Activated T-helper 2 cell treated with anti-CD3 and anti-CD28 coated beads, Interferon-gamma antibody, Interleukin-2, Interleukin-4, amounts not matched to agents 10 μg/mL and 5 μg/mL and 100 μg/mL, durations not matched to agents 14 hours and 24 hours and 36 hours (primary cell): ENCODE measurements around the gene SFMBT2. TPM values are rescaled to one million over a fixed set of nuclear protein-coding genes. Genes with fewer than 3 reads are reported as not detected.

Experiments used
- DNase-seq: peaks from one replicate; pipeline ENCODE4 v3.0.0; 2021; ENCODE audit warnings: low spot score
- H3K27ac Mint-ChIP-seq: one replicate; pipeline ENCODE4 v1.8.0; 2021; ENCODE audit warnings: mixed read lengths
- H3K27me3 Mint-ChIP-seq: one replicate; pipeline ENCODE4 v1.8.0; 2021; ENCODE audit warnings: low read depth, mixed read lengths
- H3K36me3 Mint-ChIP-seq: one replicate; pipeline ENCODE4 v1.8.0; 2021; ENCODE audit warnings: low read depth, mixed read lengths
- H3K4me1 Mint-ChIP-seq: one replicate; pipeline ENCODE4 v1.8.0; 2021; ENCODE audit warnings: low read depth, mixed read lengths
- H3K4me3 Mint-ChIP-seq: one replicate; pipeline ENCODE4 v1.8.0; 2021; ENCODE audit warnings: low read depth, mild to moderate bottlenecking, moderate library complexity, mixed read lengths
- H3K9me3 Mint-ChIP-seq: one replicate; pipeline ENCODE4 v1.8.0; 2021; ENCODE audit warnings: mixed read lengths
- intact Hi-C: fragments of 100-400 bp; cut with micrococcal nuclease; formaldehyde crosslinking; loops from one replicate; pipeline ENCODE4 v1.15.1; 2023
- total RNA-seq: library from RNA; stranded (reverse); gene quantifications from 2 replicates; pipeline ENCODE4 v1.2.3, GENCODE V29; 2022

Gene SFMBT2
- total RNA-seq, 1 donor from 2014 or later = 27.6 TPM

- Mint-ChIP-seq H3K4me1 (peaks cover 4% of the 10 kb centered on the region), H3K27ac (no peak overlapping the region), H3K36me3 (no peaks in the 10 kb centered on the region), H3K27me3 (peaks cover 24% of the 10 kb centered on the region), H3K9me3 (no peaks in the 10 kb centered on the region), H3K4me3 (no peak overlapping the region)
- DNase-seq = no peak
- intact Hi-C loops = no loop called here
These were observed 25.8 kb upstream of the SFMBT2 start for GRCh38 chr10:7436490-7437100.

GRCh38 chr10:7435674-7436073 lies 24.8 kb upstream of the SFMBT2 start:
- H3K27me3 Mint-ChIP-seq = peaks cover 26% of the 10 kb centered on the region
- H3K36me3 Mint-ChIP-seq = no peaks in the 10 kb centered on the region
- intact Hi-C loops = no loop called here
- H3K9me3 Mint-ChIP-seq = no peaks in the 10 kb centered on the region
- DNase-seq = no peak
- H3K27ac Mint-ChIP-seq = no peak overlapping the region
- no peak overlapping the region for H3K4me3 Mint-ChIP-seq
- H3K4me1 Mint-ChIP-seq = peaks cover 4% of the 10 kb centered on the region

GRCh38 chr10:7434378-7434777 lies 23.5 kb upstream of the SFMBT2 start:
- Mint-ChIP-seq H3K4me1 (peaks cover 4% of the 10 kb centered on the region), H3K36me3 (no peaks in the 10 kb centered on the region)

DNA sequence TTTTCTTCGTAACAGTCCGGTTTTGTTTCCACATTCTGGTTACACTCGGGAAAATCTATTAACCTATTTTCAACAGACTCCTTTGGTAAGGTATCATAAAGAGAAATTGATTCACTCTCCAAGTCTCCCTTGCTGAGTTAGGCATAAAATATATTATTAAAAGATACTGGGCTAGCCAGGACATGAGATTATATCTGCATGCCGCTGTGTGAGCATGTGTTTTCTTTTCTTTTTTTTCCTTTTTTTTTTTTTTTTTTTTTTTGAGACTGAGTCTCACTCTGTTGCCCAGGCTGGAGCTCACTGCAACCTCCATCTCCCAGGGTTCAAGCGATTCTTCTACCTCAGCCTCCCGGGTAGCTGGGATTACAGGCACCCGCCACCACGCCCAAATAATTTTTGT lies 23.0 kb upstream of the SFMBT2 start:
- intact Hi-C loops = no loop called here
- no peak for DNase-seq
- H3K4me3 Mint-ChIP-seq = no peak overlapping the region
- peaks cover 4% of the 10 kb centered on the region for H3K4me1 Mint-ChIP-seq
- H3K27me3 Mint-ChIP-seq = peaks cover 22% of the 10 kb centered on the region
- H3K9me3 Mint-ChIP-seq = no peaks in the 10 kb centered on the region
- H3K36me3 Mint-ChIP-seq = no peaks in the 10 kb centered on the region
- H3K27ac Mint-ChIP-seq = no peak overlapping the region

More at GRCh38 chr10:7434378-7434777, 23.5 kb upstream of the SFMBT2 start:
- H3K27me3 Mint-ChIP-seq = peaks cover 22% of the 10 kb centered on the region
- intact Hi-C loops = no loop called here
- no peak for DNase-seq
- H3K27ac Mint-ChIP-seq = no peak overlapping the region
- no peak overlapping the region for H3K4me3 Mint-ChIP-seq
- no peaks in the 10 kb centered on the region for H3K9me3 Mint-ChIP-seq

GRCh38 chr10:7432884-7433726 lies 22.3 kb upstream of the SFMBT2 start:
- DNase-seq = no peak
- Mint-ChIP-seq H3K36me3 (no peaks in the 10 kb centered on the region), H3K4me3 (no peak overlapping the region), H3K4me1 (peaks cover 4% of the 10 kb centered on the region), H3K27ac (no peak overlapping the region), H3K9me3 (no peaks in the 10 kb centered on the region), H3K27me3 (peaks cover 22% of the 10 kb centered on the region)
- intact Hi-C loops = no loop called here

GRCh38 chr10:7428673-7429350 lies 18.0 kb upstream of the SFMBT2 start:
- Mint-ChIP-seq H3K27ac (no peak overlapping the region), H3K36me3 (no peaks in the 10 kb centered on the region), H3K4me1 (peaks cover 11% of the 10 kb centered on the region), H3K27me3 (peaks cover 32% of the 10 kb centered on the region), H3K9me3 (no peaks in the 10 kb centered on the region), H3K4me3 (no peak overlapping the region)
- intact Hi-C loops = no loop called here
- no peak for DNase-seq

DNA sequence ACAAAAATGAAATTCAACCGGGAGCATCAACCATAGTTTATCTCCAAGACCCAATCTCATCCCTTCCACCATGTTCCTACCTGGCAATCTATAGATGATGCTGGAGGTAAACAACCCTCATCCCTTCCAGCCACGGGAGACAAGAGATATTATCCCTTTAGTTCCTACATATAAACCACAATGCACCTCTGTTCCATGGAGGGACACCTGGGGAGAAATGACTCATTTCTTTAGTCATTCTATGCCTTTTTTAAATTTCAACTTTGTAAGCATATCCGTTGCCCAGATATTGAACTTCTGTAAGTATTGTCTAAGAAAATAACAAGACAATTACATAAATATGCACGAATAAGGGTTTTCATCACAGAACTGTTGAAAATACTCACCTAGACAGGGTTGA lies 15.5 kb upstream of the SFMBT2 start:
- no peak for DNase-seq
- intact Hi-C loops = no loop called here
- no peaks in the 10 kb centered on the region for H3K9me3 Mint-ChIP-seq
- H3K27me3 Mint-ChIP-seq = peaks cover 30% of the 10 kb centered on the region
- peaks cover 11% of the 10 kb centered on the region for H3K4me1 Mint-ChIP-seq
- H3K36me3 Mint-ChIP-seq = no peaks in the 10 kb centered on the region
- no peak overlapping the region for H3K27ac Mint-ChIP-seq
- no peak overlapping the region for H3K4me3 Mint-ChIP-seq

DNA sequence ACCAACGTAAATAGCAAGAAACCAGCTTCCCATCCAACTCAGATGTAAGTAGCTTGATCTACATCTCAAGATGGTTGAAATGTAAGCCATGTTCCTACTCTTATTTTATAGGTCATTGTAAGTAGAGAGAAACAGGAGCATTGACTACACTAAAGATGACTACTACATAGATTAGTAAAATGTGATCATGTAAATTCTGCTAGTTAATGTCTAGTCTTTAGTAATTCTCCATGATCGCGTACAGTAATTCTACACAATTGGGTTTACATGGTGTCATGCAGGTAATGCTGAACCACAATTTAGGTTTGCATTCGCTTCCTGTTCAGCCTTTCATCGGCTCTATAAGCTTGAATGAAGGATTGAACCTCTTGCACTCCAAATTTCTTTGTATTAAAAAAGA lies 14.9 kb upstream of the SFMBT2 start:
- Mint-ChIP-seq H3K9me3 (no peaks in the 10 kb centered on the region), H3K27ac (no peak overlapping the region), H3K4me1 (peaks cover 11% of the 10 kb centered on the region), H3K4me3 (no peak overlapping the region), H3K27me3 (peaks cover 34% of the 10 kb centered on the region), H3K36me3 (no peaks in the 10 kb centered on the region)
- intact Hi-C loops = no loop called here
- DNase-seq = no peak

GRCh38 chr10:7424919-7425318 lies 14.1 kb upstream of the SFMBT2 start:
- Mint-ChIP-seq H3K4me1 (peaks cover 11% of the 10 kb centered on the region), H3K27ac (no peak overlapping the region), H3K4me3 (no peak overlapping the region), H3K27me3 (peaks cover 35% of the 10 kb centered on the region), H3K9me3 (no peaks in the 10 kb centered on the region), H3K36me3 (no peaks in the 10 kb centered on the region)
- intact Hi-C loops = no loop called here
- no peak for DNase-seq

DNA sequence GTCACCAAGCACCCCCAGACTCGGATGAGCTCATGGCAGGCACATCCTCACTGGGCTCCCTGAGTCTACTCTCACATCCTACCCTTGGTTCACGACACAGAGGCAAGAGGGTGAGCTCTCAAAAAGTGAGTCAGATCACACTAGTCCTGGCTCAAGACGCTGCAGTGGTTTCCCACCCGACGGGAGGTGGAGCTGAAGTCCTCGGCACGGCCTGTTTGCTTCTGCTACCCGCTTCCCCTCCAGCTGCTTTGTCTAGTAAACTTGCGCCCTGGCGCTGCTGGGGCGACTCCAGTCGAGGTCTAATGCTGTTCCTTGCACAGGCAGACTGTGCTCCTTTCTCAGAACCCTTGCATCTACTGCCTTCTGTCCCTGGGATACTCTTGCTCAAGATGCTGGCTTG lies 13.5 kb upstream of the SFMBT2 start:
- H3K36me3 Mint-ChIP-seq = no peaks in the 10 kb centered on the region
- peaks cover 11% of the 10 kb centered on the region for H3K4me1 Mint-ChIP-seq
- no peaks in the 10 kb centered on the region for H3K9me3 Mint-ChIP-seq
- DNase-seq = no peak
- H3K27ac Mint-ChIP-seq = no peak overlapping the region
- H3K4me3 Mint-ChIP-seq = no peak overlapping the region
- H3K27me3 Mint-ChIP-seq = peaks cover 41% of the 10 kb centered on the region
- intact Hi-C loops = no loop called here

DNA sequence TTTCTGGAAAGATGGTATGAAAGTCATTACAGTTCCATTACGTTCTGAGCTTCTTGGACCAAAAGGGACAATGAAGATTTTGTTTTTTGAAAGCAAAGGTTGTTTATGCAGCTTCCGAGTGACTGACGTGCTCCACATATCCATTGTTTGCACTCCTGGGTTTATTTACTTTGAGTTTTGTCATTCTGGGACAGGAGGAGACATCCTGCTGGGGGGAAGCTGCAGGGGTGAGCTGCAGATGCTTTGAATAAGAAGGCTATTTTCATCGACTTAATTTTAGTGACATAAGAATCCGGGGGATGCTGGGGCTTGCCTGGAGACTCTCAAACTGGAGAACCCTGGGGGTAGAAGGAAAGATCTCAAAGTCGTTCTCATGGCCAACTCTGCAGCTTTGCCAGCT lies 12.7 kb upstream of the SFMBT2 start:
- Mint-ChIP-seq H3K4me3 (no peak overlapping the region), H3K9me3 (no peaks in the 10 kb centered on the region), H3K27me3 (peaks cover 47% of the 10 kb centered on the region), H3K4me1 (peaks cover 14% of the 10 kb centered on the region), H3K36me3 (no peaks in the 10 kb centered on the region), H3K27ac (no peak overlapping the region)
- no peak for DNase-seq
- intact Hi-C loops = no loop called here

GRCh38 chr10:7421526-7421925 lies 10.7 kb upstream of the SFMBT2 start:
- intact Hi-C loops = no loop called here
- peaks cover 27% of the 10 kb centered on the region for H3K4me1 Mint-ChIP-seq
- DNase-seq = no peak
- H3K9me3 Mint-ChIP-seq = no peaks in the 10 kb centered on the region
- peaks cover 50% of the 10 kb centered on the region for H3K27me3 Mint-ChIP-seq
- H3K4me3 Mint-ChIP-seq = no peak overlapping the region
- H3K36me3 Mint-ChIP-seq = no peaks in the 10 kb centered on the region
- no peak overlapping the region for H3K27ac Mint-ChIP-seq

GRCh38 chr10:7419998-7420397 lies 9.2 kb upstream of the SFMBT2 start:
- no peaks in the 10 kb centered on the region for H3K9me3 Mint-ChIP-seq
- H3K27ac Mint-ChIP-seq = no peak overlapping the region
- no peak for DNase-seq
- H3K4me3 Mint-ChIP-seq = no peak overlapping the region
- peaks cover 47% of the 10 kb centered on the region for H3K27me3 Mint-ChIP-seq
- intact Hi-C loops = loop anchor here (5.0 to 10.0 kb wide), 2 partner anchors 62 to 585 kb away; no protein-coding TSS in a partner anchor
- H3K36me3 Mint-ChIP-seq = no peaks in the 10 kb centered on the region
- peaks cover 25% of the 10 kb centered on the region for H3K4me1 Mint-ChIP-seq
